Measurements from ENCODE around the gene KLRF2. TPM values are rescaled to one million over a fixed set of nuclear protein-coding genes. Genes with fewer than 3 reads are reported as not detected.

KLRF2 gene
- total and polyA plus RNA-seq, 2 experiments from 2014 or later = not detected

- Histone ChIP-seq H3K36me3 (no peaks in the 10 kb centered on the region), H3K4me1 (ENCODE audit: low read depth) (no peaks in the 10 kb centered on the region), H3K27ac (no peak overlapping the region), H3K4me3 (no peak overlapping the region), H3K27me3 (peaks cover 12% of the 10 kb centered on the region), H3K9me3 (ENCODE audit: low read depth) (no peaks in the 10 kb centered on the region)
- no peak for TF ChIP-seq CTCF (IDR thresholded peaks at IDR 0.05; ENCODE audit: low read depth, low read length)
- DNase-seq (ENCODE audit: low read depth in 1 of 2, low spot score in 1 of 2) = no peak
Measured at GRCh38 chr12:9944391-9944790, 63.1 kb downstream of the KLRF2 start.

Other genes with a start within 250 kb of the KLRF2 start
- 4.5 and 20.2 TPM in 2 replicates for gene CLEC2D, start 211.8 kb upstream of the KLRF2 start, total RNA-seq
- gene CLEC2D, start 211.8 kb upstream of the KLRF2 start, polyA plus RNA-seq = 7.8 and 20.3 TPM in 2 replicates
- gene CLECL1, start 148.4 kb upstream of the KLRF2 start, total RNA-seq = not detected in 2 replicates
- 0.27 TPM in 1 of 2 replicates, not detected in the other for gene CLECL1, start 148.4 kb upstream of the KLRF2 start, polyA plus RNA-seq
- not detected in 2 replicates for gene CD69, start 120.6 kb upstream of the KLRF2 start, total RNA-seq
- not detected in 2 replicates for gene CD69, start 120.6 kb upstream of the KLRF2 start, polyA plus RNA-seq
- gene KLRF1, start 54.0 kb upstream of the KLRF2 start, total RNA-seq = not detected in 2 replicates
- not detected in 2 replicates for gene KLRF1, start 54.0 kb upstream of the KLRF2 start, polyA plus RNA-seq
- gene CLEC2B, start 12.1 kb upstream of the KLRF2 start, total RNA-seq = not detected in 2 replicates
- 0.31 TPM in 1 of 2 replicates, not detected in the other for gene CLEC2B, start 12.1 kb upstream of the KLRF2 start, polyA plus RNA-seq
- not detected in 2 replicates for gene CLEC2A, start 50.9 kb downstream of the KLRF2 start, total RNA-seq
- not detected in 2 replicates for gene CLEC2A, start 50.9 kb downstream of the KLRF2 start, polyA plus RNA-seq
- gene CLEC12A, start 89.9 kb downstream of the KLRF2 start, total RNA-seq = not detected in 2 replicates
- gene CLEC12A, start 89.9 kb downstream of the KLRF2 start, polyA plus RNA-seq = not detected in 2 replicates
- gene CLEC1B, start 117.6 kb downstream of the KLRF2 start, total RNA-seq = 0.95 and 1.2 TPM in 2 replicates
- gene CLEC1B, start 117.6 kb downstream of the KLRF2 start, polyA plus RNA-seq = not detected in 2 replicates
- gene CLEC12B, start 129.1 kb downstream of the KLRF2 start, total RNA-seq = not detected in 2 replicates
- not detected in 2 replicates for gene CLEC12B, start 129.1 kb downstream of the KLRF2 start, polyA plus RNA-seq
- not detected in 2 replicates for gene CLEC9A, start 149.2 kb downstream of the KLRF2 start, total RNA-seq
- gene CLEC9A, start 149.2 kb downstream of the KLRF2 start, polyA plus RNA-seq = not detected in 2 replicates
- not detected in 2 replicates for gene CLEC1A, start 217.5 kb downstream of the KLRF2 start, total RNA-seq
- not detected in 2 replicates for gene CLEC1A, start 217.5 kb downstream of the KLRF2 start, polyA plus RNA-seq
- gene CLEC7A, start 248.7 kb downstream of the KLRF2 start, total RNA-seq = not detected in 2 replicates
- gene CLEC7A, start 248.7 kb downstream of the KLRF2 start, polyA plus RNA-seq = not detected in 2 replicates

Data from cardiac muscle cell (in vitro differentiated cells and primary cell).